SU-DHL-6 (cell line): Measurements from ENCODE around the gene KIRREL1.

Experiments used
- H2AFZ ChIP-seq: fragments of 200-600 bp; sonication (generic); 2 replicates; pipeline ENCODE4 v1.6.1; 2014; ENCODE audit warnings: low read depth, mild to moderate bottlenecking, moderate library complexity, mixed read lengths, antibody characterized with exemption, low read length; ENCODE audit not compliant: severe bottlenecking
- H3F3A ChIP-seq: fragments of 200-600 bp; shearing (Covaris generic); 2 replicates; pipeline ENCODE4 v1.6.0; 2016; ENCODE audit warnings: antibody characterized with exemption, mild to moderate bottlenecking; ENCODE audit not compliant: insufficient read depth
- H3K27ac ChIP-seq: fragments of 200-600 bp; sonication (generic); 2 replicates; pipeline ENCODE4 v1.5.1; 2016; ENCODE audit warnings: low read depth, mild to moderate bottlenecking, low read length, moderate library complexity, mixed read lengths
- H3K27me3 ChIP-seq: fragments of 200-600 bp; sonication (generic), shearing (Covaris generic); 2 replicates; pipeline ENCODE4 v1.6.0; 2014; ENCODE audit warnings: mild to moderate bottlenecking, low read length
- H3K36me3 ChIP-seq: fragments of 200-600 bp; sonication (generic); 2 replicates; pipeline ENCODE4 v1.6.1; 2014; ENCODE audit warnings: mild to moderate bottlenecking, low read length, mixed read lengths
- H3K4me2 ChIP-seq: fragments of 300-600, 200-600 bp; shearing (Covaris generic), sonication (generic); 2 replicates; pipeline ENCODE4 v1.6.0; 2014; ENCODE audit warnings: low read length, low read depth, mild to moderate bottlenecking; ENCODE audit not compliant: poor library complexity, severe bottlenecking
- H3K4me3 ChIP-seq: fragments of 200-600 bp; sonication (generic); 2 replicates; pipeline ENCODE4 v1.5.1; 2014; ENCODE audit warnings: antibody characterized with exemption, low read length, mild to moderate bottlenecking, mixed read lengths; ENCODE audit not compliant: insufficient read depth, poor library complexity, severe bottlenecking
- H3K79me2 ChIP-seq: fragments of 200-600 bp; sonication (generic); 2 replicates; pipeline ENCODE4 v1.6.1; 2014; ENCODE audit warnings: mild to moderate bottlenecking, low read length, moderate library complexity; ENCODE audit not compliant: insufficient read depth
- H3K9ac ChIP-seq: fragments of 200-600 bp; sonication (generic); 2 replicates; pipeline ENCODE4 v1.7.0; 2014; ENCODE audit warnings: mild to moderate bottlenecking, low read length
- H3K9me2 ChIP-seq: fragments of 200-600 bp; sonication (generic); replicated peaks from 2 replicates; pipeline ENCODE4 v1.6.1; 2014; ENCODE audit warnings: low read length; ENCODE audit not compliant: insufficient read depth
- H3K9me3 ChIP-seq: fragments of 200-600 bp; sonication (generic); 2 replicates; pipeline ENCODE4 v1.6.1; 2014; ENCODE audit warnings: low read length, mixed read lengths; ENCODE audit not compliant: insufficient read depth
- H4K20me1 ChIP-seq: fragments of 200-600 bp; sonication (generic); 2 replicates; pipeline ENCODE4 v1.6.1; 2014; ENCODE audit warnings: low read depth, mild to moderate bottlenecking, antibody characterized with exemption, low read length, moderate library complexity, mixed read lengths
- CTCF ChIP-seq: fragments of 200-600 bp; sonication (generic); IDR thresholded peaks from one replicate; pipeline ENCODE4 v1.5.1; 2017; ENCODE audit warnings: antibody characterized with exemption, mild to moderate bottlenecking, low read length, moderate library complexity; ENCODE audit not compliant: insufficient read depth, poor library complexity, severe bottlenecking
- EZH2phosphoT487 ChIP-seq: fragments of 200-600 bp; sonication (generic), shearing (Covaris generic); conservative IDR thresholded peaks from 2 replicates; pipeline ENCODE4 v1.6.1; 2018; ENCODE audit warnings: mild to moderate bottlenecking, antibody characterized with exemption, low read length, moderate library complexity, mixed read lengths

KIRREL1 gene

GRCh38 chr1:157955857-157956256, 37.6 kb upstream of the KIRREL1 start:
- H3K36me3 ChIP-seq, result no peaks in the 10 kb centered on the region
- H3K27ac ChIP-seq, result no peak overlapping the region
- no peaks in the 10 kb centered on the region for H3K9me2 ChIP-seq
- no peaks in the 10 kb centered on the region for H3K9me3 ChIP-seq
- no peak overlapping the region for H3K4me2 ChIP-seq
- no peaks in the 10 kb centered on the region for H3K79me2 ChIP-seq
- H4K20me1 ChIP-seq, result no peaks in the 10 kb centered on the region
- H3K27me3 ChIP-seq, result no peaks in the 10 kb centered on the region
- H3K9ac ChIP-seq, result no peak overlapping the region
- no peak for TF ChIP-seq CTCF
- no peak for TF ChIP-seq EZH2phosphoT487
- H2AFZ ChIP-seq, result no peak overlapping the region
- H3F3A ChIP-seq, result no peaks in the 10 kb centered on the region
- H3K4me3 ChIP-seq, result no peak overlapping the region

- no peak overlapping the region for H3K4me2 ChIP-seq
- no peak overlapping the region for H3K9ac ChIP-seq
- H3K4me3 ChIP-seq, result no peak overlapping the region
- no peaks in the 10 kb centered on the region for H3F3A ChIP-seq
- H4K20me1 ChIP-seq, result no peaks in the 10 kb centered on the region
- H3K9me3 ChIP-seq, result no peaks in the 10 kb centered on the region
- H2AFZ ChIP-seq, result no peak overlapping the region
- H3K79me2 ChIP-seq, result no peaks in the 10 kb centered on the region
- H3K9me2 ChIP-seq, result no peaks in the 10 kb centered on the region
- TF ChIP-seq CTCF, result no peak
- no peak for TF ChIP-seq EZH2phosphoT487
- no peak overlapping the region for H3K27ac ChIP-seq
- no peaks in the 10 kb centered on the region for H3K36me3 ChIP-seq
- no peaks in the 10 kb centered on the region for H3K27me3 ChIP-seq
Observed at GRCh38 chr1:157956732-157957131, 36.7 kb upstream of the KIRREL1 start.

- H4K20me1 ChIP-seq, result no peaks in the 10 kb centered on the region
- H3K9ac ChIP-seq, result no peak overlapping the region
- no peak overlapping the region for H3K4me3 ChIP-seq
- H3K36me3 ChIP-seq, result no peaks in the 10 kb centered on the region
- H2AFZ ChIP-seq, result no peak overlapping the region
- H3K9me2 ChIP-seq, result no peaks in the 10 kb centered on the region
- H3K4me2 ChIP-seq, result no peak overlapping the region
- no peaks in the 10 kb centered on the region for H3F3A ChIP-seq
- H3K9me3 ChIP-seq, result no peaks in the 10 kb centered on the region
- no peaks in the 10 kb centered on the region for H3K79me2 ChIP-seq
- TF ChIP-seq CTCF (no peak), EZH2phosphoT487 (no peak)
- H3K27ac ChIP-seq, result no peak overlapping the region
- no peaks in the 10 kb centered on the region for H3K27me3 ChIP-seq
Observed at GRCh38 chr1:157958263-157958662, 35.2 kb upstream of the KIRREL1 start.

GRCh38 chr1:157959750-157960149, 33.7 kb upstream of the KIRREL1 start:
- TF ChIP-seq CTCF, result no peak
- no peak for TF ChIP-seq EZH2phosphoT487
- Histone ChIP-seq H3K79me2 (no peaks in the 10 kb centered on the region), H3F3A (no peaks in the 10 kb centered on the region), H3K9ac (no peak overlapping the region), H3K9me2 (no peaks in the 10 kb centered on the region), H2AFZ (no peak overlapping the region), H3K4me3 (no peak overlapping the region), H3K9me3 (no peaks in the 10 kb centered on the region), H3K27me3 (no peaks in the 10 kb centered on the region), H3K36me3 (no peaks in the 10 kb centered on the region), H4K20me1 (no peaks in the 10 kb centered on the region), H3K4me2 (no peak overlapping the region), H3K27ac (no peak overlapping the region)
